Fibroblast of upper back skin (primary cell): ENCODE data around the gene AKT1S1.

Experiments
- DNase-seq: peaks from one replicate; pipeline ENCODE4 v3.0.0-alpha.2; 2013

The AKT1S1 gene

DNA sequence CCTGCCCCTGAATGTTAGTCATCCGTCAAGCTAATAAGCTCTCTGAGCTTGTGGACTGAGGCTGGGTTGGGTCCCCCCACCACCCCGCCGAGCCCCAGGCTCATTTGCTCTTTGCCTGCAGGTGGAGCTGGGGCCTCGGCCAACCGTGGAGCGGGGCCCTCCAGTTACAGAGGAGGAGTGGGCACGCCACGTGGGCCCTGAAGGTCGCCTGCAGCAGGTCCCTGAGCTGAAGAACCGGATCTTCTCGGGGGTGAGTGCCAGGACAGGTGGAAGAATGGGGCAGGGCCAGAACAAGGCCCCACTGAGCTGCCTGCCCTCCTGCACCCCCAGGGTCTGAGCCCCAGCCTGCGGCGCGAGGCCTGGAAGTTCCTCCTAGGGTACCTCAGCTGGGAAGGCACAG lies 5.5 kb upstream of the AKT1S1 start:
- DNase-seq = no peak

GRCh38 chr19:49881672-49882394 lies 4.7 kb upstream of the AKT1S1 start:
- no peak for DNase-seq

- no peak for DNase-seq
These were observed 4.0 kb upstream of the AKT1S1 start for GRCh38 chr19:49881186-49881585.

DNA sequence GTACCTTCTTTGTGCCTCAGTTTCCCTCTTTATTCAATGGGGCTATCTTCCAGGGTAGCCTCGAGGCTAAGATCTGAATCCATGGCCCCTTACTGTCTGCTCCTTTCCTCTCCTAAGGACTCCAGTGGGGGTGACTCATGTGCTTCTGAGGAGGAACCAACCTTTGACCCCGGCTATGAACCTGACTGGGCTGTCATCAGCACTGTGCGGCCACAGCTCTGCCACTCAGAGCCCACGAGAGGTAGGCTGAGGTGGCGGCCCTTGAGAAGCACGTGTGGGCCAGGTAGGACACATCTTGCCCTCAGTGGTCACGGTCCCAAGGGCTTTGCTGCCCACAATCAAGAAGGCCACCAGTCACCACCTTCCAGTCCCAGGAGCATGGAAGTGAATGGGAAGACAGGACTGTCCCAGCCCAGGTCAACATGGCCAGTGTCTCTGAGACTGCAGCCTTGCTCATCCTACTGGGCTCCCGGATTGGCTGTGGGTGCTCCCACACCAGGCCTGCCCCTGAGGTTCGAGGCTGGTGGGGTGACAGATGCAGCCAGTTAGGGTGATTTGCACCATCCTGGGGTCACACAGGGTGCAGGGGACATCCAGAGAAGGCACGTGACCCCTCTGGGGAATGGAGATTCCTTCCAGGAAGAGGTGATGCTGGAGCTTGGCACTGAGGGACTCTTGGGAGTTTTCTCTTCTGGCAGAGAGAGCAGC lies 3.2 kb upstream of the AKT1S1 start:
- no peak for DNase-seq

GRCh38 chr19:49879243-49879963 lies 2.2 kb upstream of the AKT1S1 start:
- no peak for DNase-seq

- no peak for DNase-seq
These were observed 1.6 kb upstream of the AKT1S1 start for GRCh38 chr19:49878744-49879070.

GRCh38 chr19:49877879-49878743 lies 956 bp upstream of the AKT1S1 start:
- peak; percentile 98 for DNase-seq

- peak; percentile 99 for DNase-seq
These were observed 634 bp downstream of the AKT1S1 start for GRCh38 chr19:49876422-49877019.

- DNase-seq = peak; percentile 48
These were observed 1.2 kb downstream of the AKT1S1 start for GRCh38 chr19:49875857-49876421.

DNA sequence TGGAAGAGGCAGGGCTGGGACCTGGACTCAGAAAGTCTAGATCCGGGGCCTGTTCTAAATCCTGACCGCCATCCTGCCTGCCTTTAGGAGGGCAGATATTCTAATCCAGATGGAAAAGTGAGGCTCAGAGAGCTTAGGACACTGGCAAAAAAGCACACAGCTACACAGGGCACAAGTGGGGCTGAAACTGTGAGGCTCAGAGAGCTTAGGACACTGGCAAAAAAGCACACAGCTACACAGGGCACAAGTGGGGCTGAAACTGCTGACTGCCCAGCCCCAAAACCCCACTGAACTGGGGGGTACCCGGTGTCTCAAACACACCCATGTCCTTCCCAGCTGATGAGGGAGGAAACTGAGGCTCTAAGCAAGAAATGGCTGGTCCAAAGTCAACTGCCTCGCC lies 2.0 kb downstream of the AKT1S1 start:
- DNase-seq = no peak

DNA sequence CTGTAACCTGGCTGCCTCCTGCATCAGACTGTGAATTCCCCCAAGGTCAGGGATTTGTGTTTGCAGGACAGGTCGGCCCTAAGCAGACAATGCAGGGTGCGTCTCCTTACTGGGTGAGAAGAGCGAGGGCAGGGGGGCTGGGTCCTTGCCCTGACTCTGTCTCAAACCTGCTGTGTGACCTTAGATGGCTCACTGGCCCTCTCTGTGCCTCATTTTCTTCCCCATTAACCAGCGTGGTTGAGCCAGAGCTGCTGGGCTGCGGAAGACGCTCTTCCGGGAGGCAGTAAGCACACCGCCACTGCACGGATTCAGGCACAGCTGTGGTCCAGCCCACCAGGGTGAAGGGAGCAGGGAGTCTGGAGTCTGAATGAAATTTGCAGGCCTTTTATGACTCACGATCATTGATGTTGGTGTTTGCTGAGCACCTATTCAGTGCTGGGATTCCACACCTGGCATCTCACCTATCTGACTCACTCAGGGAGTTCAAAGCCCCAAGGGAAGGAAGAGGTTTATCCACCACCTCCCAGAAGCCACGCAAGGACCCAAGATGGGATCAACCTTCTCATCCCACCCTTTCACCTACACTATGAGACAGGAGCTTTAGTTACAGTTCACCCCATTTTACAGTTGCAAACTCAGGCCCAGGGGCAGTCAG lies 2.5 kb downstream of the AKT1S1 start:
- DNase-seq = no peak

DNA sequence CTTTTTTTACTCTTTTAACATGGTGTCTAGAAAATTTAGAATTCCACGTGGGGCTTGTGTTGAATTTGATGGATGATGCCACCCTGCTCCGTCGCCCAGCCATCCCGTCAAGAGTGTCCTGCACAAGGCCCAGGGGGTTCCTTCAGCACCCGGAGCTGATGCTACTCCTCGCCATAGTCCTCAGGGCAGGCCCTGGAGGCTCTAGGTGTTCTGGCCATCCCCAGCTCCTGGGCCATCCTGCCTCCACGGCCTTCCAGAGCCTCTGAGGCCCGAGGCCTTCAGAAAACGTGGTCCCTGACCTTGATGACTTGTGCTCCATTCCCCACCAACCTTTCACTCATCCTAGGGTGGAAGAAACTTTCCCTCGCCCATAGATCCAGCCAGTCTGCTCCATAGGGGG lies 3.3 kb downstream of the AKT1S1 start:
- no peak for DNase-seq

- no peak for DNase-seq
These were observed 4.0 kb downstream of the AKT1S1 start for GRCh38 chr19:49873129-49873521.

- DNase-seq = no peak
These were observed 4.7 kb downstream of the AKT1S1 start for GRCh38 chr19:49872245-49873128.

- no peak for DNase-seq
These were observed 5.7 kb downstream of the AKT1S1 start for GRCh38 chr19:49871349-49871985.

- no peak for DNase-seq
These were observed 6.8 kb downstream of the AKT1S1 start for GRCh38 chr19:49870309-49870901.

- peak; percentile 100 for DNase-seq
These were observed 7.5 kb downstream of the AKT1S1 start for GRCh38 chr19:49869484-49870308.

DNA sequence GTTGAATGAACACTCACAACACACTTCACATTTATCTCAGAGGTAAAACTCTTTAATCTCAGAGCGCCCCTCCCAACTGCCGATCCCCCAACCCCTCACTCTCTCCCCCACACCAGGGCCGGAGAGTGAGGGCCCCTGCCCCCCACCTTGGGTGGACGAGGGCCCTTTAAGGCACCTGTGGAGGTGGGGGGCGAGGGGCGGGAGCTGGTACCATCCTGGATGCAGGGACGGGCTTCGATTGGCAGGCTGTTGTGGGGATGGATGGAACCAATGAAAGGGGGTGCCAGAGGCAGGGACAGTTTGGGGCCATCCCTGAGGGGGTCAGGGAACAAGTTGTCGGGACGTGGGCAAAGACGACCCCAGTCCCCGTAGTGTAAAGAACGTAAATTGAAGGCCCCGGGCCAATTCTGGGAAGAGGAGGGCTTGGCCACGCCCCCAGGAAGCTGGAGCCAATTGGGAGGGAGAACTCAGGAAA lies 8.1 kb downstream of the AKT1S1 start:
- DNase-seq = no peak
